Measurements from ENCODE around the gene RNF133. TPM values are rescaled to one million over a fixed set of nuclear protein-coding genes. Genes with fewer than 3 reads are reported as not detected.

The RNF133 gene
- polyA plus RNA-seq, 1 donor (not counting 4 experiments of a cell fraction or from before 2014, with no cell fraction given): not detected

DNA sequence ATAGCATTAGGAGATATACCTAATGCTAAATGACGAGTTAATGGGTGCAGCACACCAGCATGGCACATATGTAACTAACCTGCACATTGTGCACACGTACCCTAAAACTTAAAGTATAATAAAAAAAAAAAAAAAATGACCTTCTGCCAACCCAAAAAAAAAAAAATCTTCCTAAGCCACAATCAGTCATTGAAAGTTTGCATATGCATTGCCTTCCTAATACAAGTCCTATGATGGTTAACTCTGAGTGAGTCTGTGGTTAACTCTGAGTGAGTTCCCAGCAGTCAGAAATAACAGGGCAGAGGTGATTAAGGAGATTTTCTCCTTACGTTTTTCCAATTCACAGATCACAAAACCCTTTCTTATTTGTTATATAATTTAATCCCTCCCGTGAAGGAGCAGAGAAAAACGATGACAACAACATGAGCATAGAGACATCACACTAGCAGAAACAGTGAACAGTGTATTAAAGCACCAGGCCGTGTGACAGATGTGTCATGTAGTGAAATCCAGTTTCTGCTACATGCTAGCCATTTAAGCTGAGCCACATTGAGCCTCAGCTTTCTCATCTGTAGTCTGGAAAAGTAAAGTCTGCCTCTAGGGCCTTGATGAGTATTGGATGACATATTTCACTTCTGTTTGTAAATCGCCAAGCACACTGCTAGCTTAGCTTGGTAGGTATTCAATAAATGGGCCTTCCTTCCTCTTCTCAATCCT is 11.2 kb upstream of the RNF133 start:
- no peaks in the 10 kb centered on the region for H3K79me2 ChIP-seq (ENCODE audit: control insufficient read depth, insufficient read depth, low read length)
- H3K9ac ChIP-seq (ENCODE audit: control insufficient read depth, extremely low read depth, insufficient read depth, low read length): no peak overlapping the region
- no peaks in the 10 kb centered on the region for H3K9me3 ChIP-seq (ENCODE audit: control insufficient read depth, low read depth, low read length)
- dilution Hi-C loops (cut with MboI; ENCODE audit: extremely low pct_ligation_motif_present, low sequenced_read_pairs): no loop called here
- no peaks in the 10 kb centered on the region for H3K9me1 ChIP-seq (ENCODE audit: control insufficient read depth, extremely low read depth, insufficient read depth, low read length)
- FAIRE-seq: no peak
- H3K4me1 ChIP-seq (ENCODE audit: control insufficient read depth, extremely low read depth, insufficient read depth, low read length): no peaks in the 10 kb centered on the region
- H2AFZ ChIP-seq (ENCODE audit: control insufficient read depth, low read length): no peak overlapping the region
- H3K4me2 ChIP-seq (ENCODE audit: control insufficient read depth, extremely low read depth, insufficient read depth, low read depth, low read length): no peak overlapping the region
- H3K36me3 ChIP-seq (ENCODE audit: control insufficient read depth in 2 of 2, extremely low read depth in 1 of 2, insufficient read depth in 2 of 2, low read length in 2 of 2): no peaks in the 10 kb centered on the region
- no peak for TF ChIP-seq EZH2 (IDR thresholded peaks at IDR 0.05; ENCODE audit: low read length)
- TF ChIP-seq CTCF (optimal IDR thresholded peaks at IDR 0.05 in 1 of 3, IDR thresholded peaks at IDR 0.05 in 1 of 3, conservative IDR thresholded peaks at IDR 0.05 in 1 of 3; ENCODE audit: extremely low read depth in 1 of 3, insufficient read depth in 2 of 3, low read length in 3 of 3): no peak
- no peak overlapping the region for H3K27ac ChIP-seq (ENCODE audit: control insufficient read depth, insufficient read depth, low read length)
- no peaks in the 10 kb centered on the region for H4K20me1 ChIP-seq (ENCODE audit: control insufficient read depth, extremely low read depth, insufficient read depth, low read length)
- no peak overlapping the region for H3K4me3 ChIP-seq (ENCODE audit: control insufficient read depth in 2 of 3, extremely low read depth in 1 of 3, insufficient read depth in 2 of 3, low read depth in 1 of 3, low read length in 3 of 3)
- no peaks in the 10 kb centered on the region for H3K27me3 ChIP-seq (ENCODE audit: control insufficient read depth, extremely low read depth, insufficient read depth, low read length)
- DNase-seq (ENCODE audit: low read depth, low spot score): no peak

- H3K79me2 ChIP-seq (ENCODE audit: control insufficient read depth, insufficient read depth, low read length): no peaks in the 10 kb centered on the region
- no peak overlapping the region for H3K9ac ChIP-seq (ENCODE audit: control insufficient read depth, extremely low read depth, insufficient read depth, low read length)
- H3K4me2 ChIP-seq (ENCODE audit: control insufficient read depth, extremely low read depth, insufficient read depth, low read depth, low read length): no peak overlapping the region
- TF ChIP-seq CTCF (optimal IDR thresholded peaks at IDR 0.05 in 1 of 3, IDR thresholded peaks at IDR 0.05 in 1 of 3, conservative IDR thresholded peaks at IDR 0.05 in 1 of 3; ENCODE audit: extremely low read depth in 1 of 3, insufficient read depth in 2 of 3, low read length in 3 of 3) (no peak), EZH2 (IDR thresholded peaks at IDR 0.05; ENCODE audit: low read length) (no peak)
- dilution Hi-C loops (cut with MboI; ENCODE audit: extremely low pct_ligation_motif_present, low sequenced_read_pairs): no loop called here
- no peaks in the 10 kb centered on the region for H3K9me1 ChIP-seq (ENCODE audit: control insufficient read depth, extremely low read depth, insufficient read depth, low read length)
- no peaks in the 10 kb centered on the region for H3K36me3 ChIP-seq (ENCODE audit: control insufficient read depth in 2 of 2, extremely low read depth in 1 of 2, insufficient read depth in 2 of 2, low read length in 2 of 2)
- no peaks in the 10 kb centered on the region for H3K9me3 ChIP-seq (ENCODE audit: control insufficient read depth, low read depth, low read length)
- no peak overlapping the region for H3K4me3 ChIP-seq (ENCODE audit: control insufficient read depth in 2 of 3, extremely low read depth in 1 of 3, insufficient read depth in 2 of 3, low read depth in 1 of 3, low read length in 3 of 3)
- no peaks in the 10 kb centered on the region for H3K27me3 ChIP-seq (ENCODE audit: control insufficient read depth, extremely low read depth, insufficient read depth, low read length)
- FAIRE-seq (no peak), DNase-seq (ENCODE audit: low read depth, low spot score) (no peak)
- no peaks in the 10 kb centered on the region for H4K20me1 ChIP-seq (ENCODE audit: control insufficient read depth, extremely low read depth, insufficient read depth, low read length)
- H2AFZ ChIP-seq (ENCODE audit: control insufficient read depth, low read length): no peak overlapping the region
- no peak overlapping the region for H3K27ac ChIP-seq (ENCODE audit: control insufficient read depth, insufficient read depth, low read length)
- no peaks in the 10 kb centered on the region for H3K4me1 ChIP-seq (ENCODE audit: control insufficient read depth, extremely low read depth, insufficient read depth, low read length)
Measured at GRCh38 chr7:122706836-122707235, 7.9 kb upstream of the RNF133 start.

All from keratinocyte (primary cell).